ENCODE data around the gene ZNF277. TPM values are rescaled to one million over a fixed set of nuclear protein-coding genes. Genes with fewer than 3 reads are reported as not detected.

Gene ZNF277
- total RNA-seq, 1 donor from 2014 or later = 58.2 TPM

- TF ChIP-seq CTCF (IDR thresholded peaks at IDR 0.05; ENCODE audit: insufficient read depth, low read length, severe bottlenecking) = no peak
- FAIRE-seq (no peak), DNase-seq (ENCODE audit: low read depth) (no peak)
- Histone ChIP-seq H3K27me3 (ENCODE audit: control insufficient read depth, insufficient read depth, low read length) (no peaks in the 10 kb centered on the region), H3K4me3 (ENCODE audit: low read depth, low read length) (no peak overlapping the region), H3K36me3 (ENCODE audit: control insufficient read depth, insufficient read depth, low read length) (no peaks in the 10 kb centered on the region)
Measured at GRCh38 chr7:112255388-112255720, 48.9 kb downstream of the ZNF277 start.

GRCh38 chr7:112257073-112257472 is 50.6 kb downstream of the ZNF277 start:
- no peak for TF ChIP-seq CTCF (IDR thresholded peaks at IDR 0.05; ENCODE audit: insufficient read depth, low read length, severe bottlenecking)
- Histone ChIP-seq H3K27me3 (ENCODE audit: control insufficient read depth, insufficient read depth, low read length) (no peaks in the 10 kb centered on the region), H3K4me3 (ENCODE audit: low read depth, low read length) (no peak overlapping the region), H3K36me3 (ENCODE audit: control insufficient read depth, insufficient read depth, low read length) (no peaks in the 10 kb centered on the region)
- DNase-seq (ENCODE audit: low read depth) (no peak), FAIRE-seq (no peak)

- Histone ChIP-seq H3K36me3 (ENCODE audit: control insufficient read depth, insufficient read depth, low read length) (no peaks in the 10 kb centered on the region), H3K4me3 (ENCODE audit: low read depth, low read length) (no peak overlapping the region), H3K27me3 (ENCODE audit: control insufficient read depth, insufficient read depth, low read length) (no peaks in the 10 kb centered on the region)
- DNase-seq (ENCODE audit: low read depth) = no peak
- TF ChIP-seq CTCF (IDR thresholded peaks at IDR 0.05; ENCODE audit: insufficient read depth, low read length, severe bottlenecking) = no peak
- FAIRE-seq = no peak
Measured at GRCh38 chr7:112260911-112261310, 54.4 kb downstream of the ZNF277 start.

GRCh38 chr7:112262036-112262435 is 55.5 kb downstream of the ZNF277 start:
- DNase-seq (ENCODE audit: low read depth) (no peak), FAIRE-seq (no peak)
- H3K36me3 ChIP-seq (ENCODE audit: control insufficient read depth, insufficient read depth, low read length) = no peaks in the 10 kb centered on the region
- H3K27me3 ChIP-seq (ENCODE audit: control insufficient read depth, insufficient read depth, low read length) = no peaks in the 10 kb centered on the region
- no peak for TF ChIP-seq CTCF (IDR thresholded peaks at IDR 0.05; ENCODE audit: insufficient read depth, low read length, severe bottlenecking)
- no peak overlapping the region for H3K4me3 ChIP-seq (ENCODE audit: low read depth, low read length)

- Histone ChIP-seq H3K4me3 (ENCODE audit: low read depth, low read length) (no peak overlapping the region), H3K36me3 (ENCODE audit: control insufficient read depth, insufficient read depth, low read length) (no peaks in the 10 kb centered on the region), H3K27me3 (ENCODE audit: control insufficient read depth, insufficient read depth, low read length) (no peaks in the 10 kb centered on the region)
- no peak for DNase-seq (ENCODE audit: low read depth)
- FAIRE-seq = no peak
- TF ChIP-seq CTCF (IDR thresholded peaks at IDR 0.05; ENCODE audit: insufficient read depth, low read length, severe bottlenecking) = no peak
Measured at GRCh38 chr7:112262855-112263487, 56.5 kb downstream of the ZNF277 start.

- DNase-seq (ENCODE audit: low read depth) (no peak), FAIRE-seq (no peak)
- Histone ChIP-seq H3K4me3 (ENCODE audit: low read depth, low read length) (no peak overlapping the region), H3K27me3 (ENCODE audit: control insufficient read depth, insufficient read depth, low read length) (no peaks in the 10 kb centered on the region), H3K36me3 (ENCODE audit: control insufficient read depth, insufficient read depth, low read length) (no peaks in the 10 kb centered on the region)
- no peak for TF ChIP-seq CTCF (IDR thresholded peaks at IDR 0.05; ENCODE audit: insufficient read depth, low read length, severe bottlenecking)
Measured at GRCh38 chr7:112263519-112263918, 57.0 kb downstream of the ZNF277 start.
